HTERT RPE-1 (cell line): ENCODE data around the gene CCDC88B.

Source experiments
- in situ Hi-C: fragments of 300-500 bp; cut with MboI; formaldehyde crosslinking; loops from 4 replicates; pipeline ENCODE4 v1.14.3; 2020; ENCODE audit warnings: low sequenced_read_pairs

The CCDC88B gene

DNA sequence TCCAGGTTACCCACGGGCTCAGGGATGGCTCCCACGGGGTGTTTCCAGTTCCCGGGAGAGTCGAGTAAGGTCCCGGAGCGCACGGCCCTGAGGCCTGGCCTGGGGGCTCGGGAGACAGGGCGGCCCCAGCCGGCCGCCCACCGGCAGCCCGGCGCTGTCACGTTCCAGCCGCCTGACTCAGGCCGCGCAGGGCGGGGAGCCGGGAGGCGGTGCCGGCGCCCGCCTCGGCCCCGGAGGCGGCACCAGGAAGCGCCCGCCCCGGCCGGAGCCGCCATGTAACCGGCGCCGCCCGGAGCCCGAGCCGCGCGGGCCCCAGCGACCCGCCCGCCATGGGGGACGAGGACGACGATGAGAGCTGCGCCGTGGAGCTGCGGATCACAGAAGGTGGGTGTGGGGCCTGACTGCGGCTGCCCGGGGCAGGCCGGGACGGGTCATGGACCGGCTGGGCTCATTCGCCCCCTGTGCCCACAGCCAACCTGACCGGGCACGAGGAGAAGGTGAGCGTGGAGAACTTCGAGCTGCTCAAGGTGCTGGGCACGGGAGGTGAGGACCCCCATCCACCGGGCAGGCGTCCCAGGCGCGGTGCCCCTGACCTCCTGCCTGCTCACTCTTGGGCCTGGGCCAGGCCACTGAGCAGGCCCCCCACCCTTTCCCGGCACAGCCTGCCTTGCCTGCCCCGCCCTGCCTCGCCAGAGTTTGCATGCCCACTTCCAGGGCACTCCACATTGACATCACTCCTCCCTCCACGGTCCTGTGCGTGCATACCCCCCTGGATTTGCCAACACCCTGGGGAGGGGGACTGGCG lies 19.1 kb downstream of the CCDC88B start, which contains the start of gene RPS6KA4:
RPS6KA4 (plus strand) TSS at position 256 of the 805 bp plus-strand sequence; CDS start at position 330, 74 bp downstream.
- in situ Hi-C loops = no loop called here

DNA sequence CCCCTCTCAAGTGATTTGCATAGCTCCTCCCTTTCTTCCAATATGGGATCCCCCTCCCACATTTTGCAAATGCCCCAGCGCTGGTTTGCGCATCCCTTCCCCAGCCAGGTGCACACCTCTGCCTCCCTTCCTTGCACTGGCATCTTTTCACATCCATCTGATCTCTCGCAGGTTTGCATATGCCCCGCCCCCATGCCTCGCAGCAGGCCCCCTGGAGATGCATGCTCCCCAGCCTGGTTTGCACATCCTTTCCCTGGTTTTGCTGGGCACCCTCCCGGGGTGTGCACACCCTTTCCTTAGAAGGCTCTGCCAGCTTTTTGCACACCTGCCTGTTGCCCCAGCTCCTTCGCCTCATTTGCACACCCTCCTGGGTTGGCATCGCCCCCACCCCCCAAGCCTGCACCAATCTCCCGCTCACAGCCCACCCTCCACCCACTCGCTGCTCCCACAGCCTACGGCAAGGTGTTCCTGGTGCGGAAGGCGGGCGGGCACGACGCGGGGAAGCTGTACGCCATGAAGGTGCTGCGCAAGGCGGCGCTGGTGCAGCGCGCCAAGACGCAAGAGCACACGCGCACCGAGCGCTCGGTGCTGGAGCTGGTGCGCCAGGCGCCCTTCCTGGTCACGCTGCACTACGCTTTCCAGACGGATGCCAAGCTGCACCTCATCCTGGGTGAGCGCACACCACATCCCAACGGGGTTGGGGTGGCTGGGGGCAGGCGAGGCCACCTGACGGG lies 19.9 kb downstream of the CCDC88B start:
- in situ Hi-C loops = no loop called here

DNA sequence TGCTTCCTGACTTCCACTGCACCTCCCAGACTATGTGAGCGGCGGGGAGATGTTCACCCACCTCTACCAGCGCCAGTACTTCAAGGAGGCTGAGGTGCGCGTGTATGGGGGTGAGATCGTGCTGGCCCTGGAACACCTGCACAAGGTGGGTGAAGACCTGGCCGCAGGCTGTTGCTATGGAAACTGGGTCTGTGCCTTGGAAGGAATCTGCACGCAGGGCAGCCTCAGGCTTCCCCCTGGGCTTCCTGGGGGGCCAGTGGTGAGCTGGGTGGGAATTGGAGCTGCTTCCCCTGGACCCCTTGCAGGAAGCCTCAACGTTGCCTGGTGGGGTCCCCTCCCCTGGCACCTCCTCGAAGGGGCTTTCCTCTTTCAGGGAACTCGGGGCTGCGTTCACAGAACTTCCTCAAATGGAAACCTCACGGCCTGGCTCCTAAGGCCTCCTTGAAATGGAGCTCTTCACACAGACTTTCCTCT lies 20.5 kb downstream of the CCDC88B start:
- in situ Hi-C loops = no loop called here

DNA sequence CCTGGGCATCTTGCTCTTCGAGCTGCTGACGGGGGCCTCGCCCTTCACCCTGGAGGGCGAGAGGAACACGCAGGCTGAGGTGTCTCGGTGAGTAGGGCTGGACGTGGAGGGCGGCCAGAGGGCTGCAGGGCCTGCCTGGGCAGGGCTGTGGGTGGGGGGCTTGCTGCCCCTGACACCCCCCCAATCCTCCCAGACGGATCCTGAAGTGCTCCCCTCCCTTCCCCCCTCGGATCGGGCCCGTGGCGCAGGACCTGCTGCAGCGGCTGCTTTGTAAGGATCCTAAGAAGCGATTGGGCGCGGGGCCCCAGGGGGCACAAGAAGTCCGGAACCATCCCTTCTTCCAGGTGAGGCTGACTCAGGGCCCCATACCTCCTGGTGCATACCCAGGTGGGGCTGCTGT lies 21.7 kb downstream of the CCDC88B start:
- in situ Hi-C loops = no loop called here

DNA sequence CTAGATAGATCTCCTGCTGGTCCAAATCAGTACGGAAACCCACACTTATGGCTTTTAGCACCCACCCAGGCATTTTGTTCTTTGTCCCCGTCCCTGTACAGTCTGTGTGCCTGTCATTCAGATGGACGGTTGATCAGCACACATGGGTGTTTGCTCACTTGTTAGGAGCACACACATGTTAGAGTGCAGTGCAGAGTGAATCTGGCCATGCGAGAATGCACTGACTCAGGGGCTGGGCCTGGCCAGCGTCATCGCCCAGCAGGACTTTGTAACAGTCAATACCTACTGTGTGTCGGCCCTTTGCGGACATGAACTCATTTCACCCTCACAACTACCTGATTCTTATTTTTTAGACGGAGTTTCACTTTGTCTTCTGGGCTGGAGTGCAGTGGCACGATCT lies 22.3 kb downstream of the CCDC88B start:
- in situ Hi-C loops = no loop called here

DNA sequence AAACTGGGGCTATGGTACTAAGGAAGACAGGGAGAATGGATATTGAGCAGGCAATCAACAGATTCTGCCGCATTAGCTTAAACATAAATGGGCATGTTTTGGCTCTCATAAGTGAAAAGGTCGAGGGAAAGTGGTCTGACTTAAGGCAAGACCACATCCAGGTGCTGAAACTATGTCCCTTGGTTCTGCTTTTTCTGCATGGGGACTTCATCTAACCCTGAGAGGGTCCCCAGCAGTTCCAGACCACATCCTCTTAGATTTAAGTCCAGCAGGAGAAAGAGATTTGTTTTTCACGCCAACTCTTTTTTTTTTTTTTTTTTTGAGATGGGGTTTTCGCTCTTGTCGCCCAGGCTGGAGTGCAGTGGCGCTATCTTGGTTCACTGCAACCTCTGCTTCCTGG lies 24.4 kb downstream of the CCDC88B start:
- in situ Hi-C loops = no loop called here

DNA sequence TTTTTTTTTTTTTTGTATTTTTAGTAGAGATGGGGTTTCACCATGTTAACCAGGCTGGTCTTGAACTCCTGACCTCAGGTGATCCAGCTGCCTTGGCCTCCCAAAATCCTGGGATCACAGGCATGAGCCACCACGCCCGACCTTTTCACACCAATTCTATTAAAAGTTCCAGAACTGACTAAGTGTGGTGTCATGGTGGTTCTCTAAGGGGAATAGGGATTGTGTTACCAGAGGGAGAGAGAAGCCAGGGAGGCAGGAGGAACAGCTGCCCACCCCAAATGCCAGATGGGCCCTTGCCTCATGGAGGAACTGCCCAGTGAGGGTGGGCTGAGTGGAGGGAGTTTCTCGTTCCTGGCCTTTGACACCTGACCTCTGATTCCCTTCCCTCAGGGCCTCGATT lies 24.9 kb downstream of the CCDC88B start:
- in situ Hi-C loops = no loop called here

DNA sequence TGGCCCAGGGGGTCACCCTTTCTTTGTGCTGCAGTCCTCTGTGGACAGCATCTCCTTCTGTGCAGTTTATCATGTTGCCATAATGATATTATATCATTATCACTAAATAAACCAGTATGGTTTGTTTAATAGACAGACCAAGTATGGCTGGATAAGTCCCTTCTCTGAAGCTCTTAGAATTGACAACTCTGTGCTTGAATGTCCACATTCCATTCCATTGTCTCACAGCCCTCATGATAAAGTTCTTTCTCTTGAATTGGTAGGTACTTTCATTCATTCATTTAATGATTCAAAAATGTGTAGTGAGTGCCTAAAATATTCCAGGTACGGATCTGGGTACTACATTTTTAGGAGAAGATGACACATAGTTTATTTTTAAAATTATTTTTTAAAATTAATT lies 26.7 kb downstream of the CCDC88B start:
- in situ Hi-C loops = no loop called here

DNA sequence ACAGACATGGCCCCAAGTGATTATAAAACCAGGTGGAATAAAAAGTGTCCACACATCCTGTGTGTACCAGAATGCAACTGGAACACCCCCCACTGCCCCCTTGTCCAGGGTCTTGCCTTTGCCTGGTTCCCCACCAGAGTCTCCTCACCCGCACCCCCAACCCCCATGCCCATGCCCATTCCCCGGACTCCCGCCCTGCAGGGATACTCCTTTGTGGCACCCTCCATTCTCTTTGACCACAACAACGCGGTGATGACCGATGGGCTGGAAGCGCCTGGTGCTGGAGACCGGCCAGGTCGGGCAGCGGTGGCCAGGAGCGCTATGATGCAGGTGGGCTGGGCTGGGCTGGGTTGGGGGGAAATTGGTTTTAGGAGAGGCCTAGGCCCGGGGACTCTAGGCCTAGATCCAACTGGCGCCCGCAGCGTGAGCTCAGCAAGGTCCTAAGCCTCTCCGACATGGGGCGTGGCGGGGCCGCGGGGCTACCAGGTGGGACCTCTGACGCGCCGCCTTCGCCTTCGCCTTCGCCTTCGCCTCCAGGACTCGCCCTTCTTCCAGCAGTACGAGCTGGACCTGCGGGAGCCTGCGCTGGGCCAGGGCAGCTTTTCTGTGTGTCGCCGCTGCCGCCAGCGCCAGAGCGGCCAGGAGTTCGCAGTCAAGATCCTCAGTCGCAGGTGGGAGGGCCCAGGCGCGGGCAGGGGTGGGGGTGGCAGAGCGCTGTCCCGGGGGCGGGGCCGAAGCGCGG lies 28.1 kb downstream of the CCDC88B start:
- in situ Hi-C loops = no loop called here

DNA sequence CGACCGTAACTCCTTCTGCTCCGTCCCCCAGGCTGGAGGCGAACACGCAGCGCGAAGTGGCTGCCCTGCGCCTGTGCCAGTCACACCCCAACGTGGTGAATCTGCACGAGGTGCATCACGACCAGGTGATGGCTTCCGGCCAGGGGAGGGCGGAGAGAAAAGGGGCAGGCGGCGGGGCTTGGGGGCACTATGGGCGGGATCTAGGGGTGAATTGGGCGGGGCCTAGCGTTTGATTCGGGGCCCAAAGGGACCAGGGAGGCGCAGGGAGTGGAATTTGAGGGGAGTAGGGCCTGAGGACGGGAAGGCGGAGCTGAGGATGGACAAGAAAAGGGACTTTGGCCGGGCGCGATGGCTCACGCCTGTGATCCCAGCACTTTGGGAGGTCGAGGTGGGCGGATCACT lies 28.7 kb downstream of the CCDC88B start:
- in situ Hi-C loops = no loop called here

DNA sequence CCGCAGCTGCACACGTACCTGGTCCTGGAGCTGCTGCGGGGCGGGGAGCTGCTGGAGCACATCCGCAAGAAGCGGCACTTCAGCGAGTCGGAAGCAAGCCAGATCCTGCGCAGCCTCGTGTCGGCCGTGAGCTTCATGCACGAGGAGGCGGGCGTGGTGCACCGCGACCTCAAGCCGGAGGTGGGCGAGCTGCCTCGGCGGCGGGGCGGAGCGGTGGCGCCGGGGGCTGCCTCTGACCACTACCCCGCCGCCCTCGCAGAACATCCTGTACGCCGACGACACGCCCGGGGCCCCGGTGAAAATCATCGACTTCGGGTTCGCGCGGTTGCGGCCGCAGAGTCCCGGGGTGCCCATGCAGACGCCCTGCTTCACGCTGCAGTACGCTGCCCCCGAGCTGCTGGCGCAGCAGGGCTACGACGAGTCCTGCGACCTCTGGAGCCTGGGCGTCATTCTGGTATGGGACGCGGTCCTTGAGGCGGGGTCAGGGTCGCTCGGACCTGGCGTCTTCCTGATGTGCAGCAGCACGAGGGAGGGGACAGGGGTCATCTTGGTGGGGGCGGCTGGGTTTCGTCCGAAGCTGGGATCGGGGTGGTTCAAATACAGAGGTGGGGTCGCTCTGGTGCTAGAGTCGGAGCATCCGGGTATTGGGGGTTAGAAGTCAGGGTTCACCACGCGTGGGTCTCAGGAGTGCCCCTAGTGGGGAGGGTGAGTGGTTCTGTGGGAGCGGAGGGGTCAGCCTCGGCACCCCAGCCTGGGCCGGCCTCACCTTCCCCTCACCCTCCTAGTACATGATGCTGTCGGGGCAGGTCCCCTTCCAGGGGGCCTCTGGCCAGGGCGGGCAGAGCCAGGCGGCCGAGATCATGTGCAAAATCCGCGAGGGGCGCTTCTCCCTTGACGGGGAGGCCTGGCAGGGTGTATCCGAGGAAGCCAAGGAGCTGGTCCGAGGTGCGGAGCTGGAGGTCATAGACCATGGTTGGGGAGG lies 29.7 kb downstream of the CCDC88B start:
- in situ Hi-C loops = no loop called here

DNA sequence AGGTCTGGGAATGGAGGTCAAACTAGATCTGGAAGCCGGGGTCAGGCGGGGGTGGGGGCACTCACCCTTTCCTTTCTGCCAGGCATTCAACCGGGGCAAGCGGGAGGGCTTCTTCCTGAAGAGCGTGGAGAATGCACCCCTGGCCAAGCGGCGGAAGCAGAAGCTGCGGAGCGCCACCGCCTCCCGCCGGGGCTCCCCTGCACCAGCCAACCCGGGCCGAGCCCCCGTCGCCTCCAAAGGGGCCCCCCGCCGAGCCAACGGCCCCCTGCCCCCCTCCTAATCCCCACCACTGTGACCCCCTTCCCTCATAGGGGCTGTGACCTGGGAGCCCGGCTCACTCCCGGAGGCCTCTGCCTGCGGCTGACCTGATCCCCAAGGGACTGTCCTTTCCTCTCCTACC lies 31.2 kb downstream of the CCDC88B start:
- in situ Hi-C loops = no loop called here

DNA sequence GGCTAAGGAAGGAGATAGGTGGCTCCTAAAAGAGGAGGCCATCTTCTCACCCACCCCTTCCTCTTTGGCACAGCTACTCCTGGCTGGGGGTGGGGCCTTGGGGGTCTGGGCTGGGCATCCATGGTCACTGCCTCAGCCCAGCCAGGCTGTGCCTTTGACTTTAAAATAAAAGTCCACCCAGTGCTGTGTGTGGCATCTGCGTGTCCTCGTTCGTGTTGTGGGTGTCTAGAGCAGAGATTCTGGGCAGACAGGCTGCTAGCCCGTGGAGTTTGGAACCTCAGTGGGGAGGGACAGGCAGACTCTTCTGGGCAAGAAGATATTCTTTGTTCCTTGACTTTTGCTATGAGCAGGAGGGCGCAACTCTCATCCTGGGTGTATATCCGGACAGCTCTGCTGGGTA lies 32.0 kb downstream of the CCDC88B start:
- in situ Hi-C loops = no loop called here

DNA sequence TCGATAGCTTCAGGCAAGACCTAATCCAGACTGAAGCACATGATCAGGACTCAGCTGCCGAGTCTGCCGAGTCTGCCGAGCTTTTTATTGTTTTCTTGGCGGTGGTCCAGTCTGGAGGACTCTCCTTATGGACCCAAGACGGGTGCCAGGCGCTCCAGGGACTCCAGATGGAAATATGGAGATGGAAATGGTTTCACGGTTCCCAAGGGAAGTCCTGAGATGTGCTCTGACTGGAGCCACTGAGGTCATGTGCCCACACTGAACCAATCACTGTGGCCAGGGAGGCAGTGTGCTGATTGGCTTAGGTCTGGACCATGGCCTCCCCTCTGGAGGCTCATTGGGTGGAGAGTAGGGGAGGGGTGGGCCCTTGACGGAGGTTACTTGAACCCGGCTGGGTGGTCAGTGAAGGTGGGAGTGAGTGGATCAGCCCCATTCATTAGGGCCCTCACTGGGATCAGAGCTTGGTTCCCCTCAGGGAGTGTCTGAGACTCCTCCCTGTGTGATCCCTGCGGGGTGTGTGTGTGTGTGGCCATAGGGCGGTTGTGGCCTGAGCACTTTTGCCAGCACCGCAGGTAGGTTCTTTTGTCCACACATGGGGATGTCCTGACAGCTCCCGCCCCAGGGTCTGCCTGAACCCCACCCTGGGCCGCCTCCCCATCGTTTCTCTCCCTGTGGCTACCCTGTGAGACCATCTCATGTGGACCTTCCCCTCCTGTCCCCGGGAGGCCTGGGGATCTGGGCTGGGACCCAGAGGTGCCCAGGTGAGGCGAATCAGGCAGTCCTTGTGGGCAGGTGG lies 33.0 kb downstream of the CCDC88B start:
- in situ Hi-C loops = no loop called here

DNA sequence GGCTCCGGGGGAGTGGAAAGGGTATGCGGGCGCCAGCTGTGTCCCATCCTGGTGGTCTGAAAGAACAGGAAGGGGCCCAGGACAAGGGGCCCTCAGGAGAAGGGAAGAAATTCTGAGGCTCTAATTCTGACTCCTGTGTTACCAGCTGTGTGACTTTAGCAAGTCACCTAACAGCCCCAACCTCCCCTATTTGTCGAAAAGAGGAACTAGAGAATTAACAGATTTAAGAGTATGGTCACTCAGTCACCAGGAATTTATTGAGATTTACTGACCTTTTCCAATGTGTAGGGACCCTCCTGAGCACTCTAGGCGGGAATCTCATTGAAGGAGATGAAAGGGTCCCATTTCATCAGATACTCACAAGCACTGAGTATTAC lies 33.6 kb downstream of the CCDC88B start:
- in situ Hi-C loops = no loop called here

DNA sequence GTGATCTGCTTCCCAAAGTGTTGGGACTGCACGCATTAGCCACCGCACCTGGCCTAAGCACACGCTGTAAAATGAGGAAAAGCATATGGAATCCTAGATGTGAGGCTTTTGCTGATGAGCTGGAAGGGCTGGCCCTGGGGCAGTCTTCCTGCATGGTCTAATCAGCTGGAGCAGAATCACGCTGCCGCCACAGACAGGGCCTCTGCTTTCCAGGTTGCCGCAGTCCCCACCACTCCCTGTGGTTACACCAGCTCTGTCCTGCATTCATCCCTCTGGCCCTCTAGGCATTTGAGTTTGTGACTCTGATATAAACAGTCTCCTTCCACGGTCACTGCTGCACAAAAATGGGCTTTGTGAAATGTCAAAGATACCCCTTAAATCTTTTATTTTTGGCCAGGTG lies 36.1 kb downstream of the CCDC88B start:
- in situ Hi-C loops = no loop called here

DNA sequence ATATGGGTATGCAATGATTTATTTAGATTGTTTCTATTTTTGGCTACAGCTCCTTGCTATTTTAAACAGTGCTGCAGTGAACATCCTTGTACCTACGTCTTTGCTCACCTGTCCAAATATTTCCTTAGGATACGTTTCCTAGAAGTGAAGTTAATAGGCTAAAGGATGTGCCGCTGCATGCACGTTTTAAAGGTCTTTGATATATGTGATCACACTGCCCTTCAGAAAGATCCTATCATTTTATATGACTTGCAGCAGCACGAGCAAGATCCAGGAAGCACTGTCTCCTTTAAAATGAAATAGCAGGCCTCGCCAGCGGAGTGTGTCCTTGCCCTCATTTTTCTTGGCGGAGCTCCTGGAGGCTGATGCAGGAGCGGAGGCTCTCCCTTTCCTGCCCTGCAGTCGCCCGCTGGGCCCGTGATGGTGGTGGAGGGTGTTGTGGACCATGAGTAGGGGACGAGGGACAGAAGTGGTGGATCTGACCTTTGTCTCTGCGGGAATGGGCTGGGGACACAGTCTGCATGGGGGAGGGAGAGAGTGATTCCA lies 38.4 kb downstream of the CCDC88B start:
- in situ Hi-C loops = no loop called here

DNA sequence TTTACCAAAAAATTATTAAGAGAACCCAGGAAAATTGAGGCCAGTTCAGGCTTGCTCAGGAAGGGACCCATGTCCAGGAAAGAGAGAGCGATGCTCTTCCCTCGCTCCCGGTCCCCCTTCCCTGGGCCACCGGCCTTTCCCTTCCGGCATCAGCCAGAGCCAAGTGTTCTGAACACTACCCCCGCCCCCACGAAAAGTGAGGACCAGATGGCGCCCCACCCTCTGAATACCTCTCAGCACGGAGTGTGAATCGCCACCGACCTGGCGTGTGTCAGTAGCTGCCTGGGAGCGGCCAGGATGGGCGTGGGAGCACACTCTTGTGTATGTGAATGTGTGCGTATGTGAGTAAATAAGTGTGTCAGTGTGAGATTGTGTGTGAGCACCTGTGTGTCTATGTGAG lies 39.2 kb downstream of the CCDC88B start:
- in situ Hi-C loops = no loop called here
